ENCODE results near the gene RNU11.
"Not testable (repeated sequence)": the region's sequence is repeated elsewhere in the genome, so short reads cannot be mapped to it uniquely, and the experiment has no call there.

RNU11 gene

DNA sequence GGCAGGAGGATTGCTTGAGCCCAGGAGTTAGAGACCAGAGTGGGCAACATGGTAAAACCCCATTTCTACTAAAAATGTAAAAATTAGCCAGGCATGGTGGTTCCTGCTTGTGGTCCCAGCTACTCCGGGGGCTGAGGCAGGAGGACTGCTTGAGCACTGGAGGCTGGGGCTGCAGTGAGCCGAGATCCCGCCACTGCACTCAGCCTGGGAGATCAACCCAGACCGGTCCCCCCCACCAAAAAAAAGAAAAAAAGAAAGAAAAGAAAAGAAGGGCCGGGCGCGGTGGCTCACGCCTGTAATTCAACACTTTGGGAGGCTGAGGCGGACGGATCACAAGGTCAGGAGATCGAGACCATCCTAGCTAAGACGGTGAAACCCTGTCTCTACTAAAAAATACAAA lies 18.4 kb downstream of the RNU11 start:
- DNase-seq, result no peak

DNA sequence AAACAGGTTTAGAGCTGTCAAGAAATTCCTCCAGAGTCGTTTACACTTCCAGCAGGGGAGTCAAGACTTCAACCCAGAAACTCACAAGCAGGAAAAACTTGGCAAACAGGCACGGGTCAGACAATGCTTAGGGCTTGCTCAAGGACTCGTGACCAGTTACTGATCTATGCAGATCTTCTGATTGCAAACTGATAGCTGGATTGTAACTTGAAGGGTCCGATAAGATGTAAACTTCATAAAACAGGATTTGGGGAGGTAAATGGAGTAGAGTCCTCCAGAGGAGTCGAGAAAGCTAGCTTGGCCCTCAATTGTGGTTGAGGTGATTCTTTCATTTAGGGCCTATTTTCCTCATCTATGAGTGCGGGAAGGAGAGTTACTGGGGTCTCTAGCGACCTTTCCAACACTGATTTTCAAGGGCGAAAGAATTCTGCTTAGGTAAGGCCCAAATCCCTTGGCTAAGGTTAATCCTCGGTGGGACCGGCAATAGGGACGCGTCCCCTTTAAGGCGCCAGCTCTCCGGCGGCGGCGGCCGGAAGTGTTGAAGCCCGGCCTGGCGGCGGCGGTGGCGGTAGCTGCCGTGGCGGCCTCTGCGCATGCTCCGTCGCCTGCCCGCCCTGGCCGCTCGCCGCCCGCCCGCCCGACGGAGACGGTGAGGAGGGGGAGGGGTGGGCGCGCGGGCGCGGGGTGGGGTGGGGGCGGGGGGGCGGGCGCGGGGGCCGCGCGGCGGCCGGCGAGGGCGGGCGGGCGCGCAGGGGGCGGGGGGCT lies 20.0 kb downstream of the RNU11 start, which contains the start of gene GMEB1:
GMEB1 (plus strand) TSS at position 594 of the 765 bp plus-strand sequence. CDS start 14,829 bp downstream, outside the sequence.
- peak; percentile 57 for DNase-seq

DNA sequence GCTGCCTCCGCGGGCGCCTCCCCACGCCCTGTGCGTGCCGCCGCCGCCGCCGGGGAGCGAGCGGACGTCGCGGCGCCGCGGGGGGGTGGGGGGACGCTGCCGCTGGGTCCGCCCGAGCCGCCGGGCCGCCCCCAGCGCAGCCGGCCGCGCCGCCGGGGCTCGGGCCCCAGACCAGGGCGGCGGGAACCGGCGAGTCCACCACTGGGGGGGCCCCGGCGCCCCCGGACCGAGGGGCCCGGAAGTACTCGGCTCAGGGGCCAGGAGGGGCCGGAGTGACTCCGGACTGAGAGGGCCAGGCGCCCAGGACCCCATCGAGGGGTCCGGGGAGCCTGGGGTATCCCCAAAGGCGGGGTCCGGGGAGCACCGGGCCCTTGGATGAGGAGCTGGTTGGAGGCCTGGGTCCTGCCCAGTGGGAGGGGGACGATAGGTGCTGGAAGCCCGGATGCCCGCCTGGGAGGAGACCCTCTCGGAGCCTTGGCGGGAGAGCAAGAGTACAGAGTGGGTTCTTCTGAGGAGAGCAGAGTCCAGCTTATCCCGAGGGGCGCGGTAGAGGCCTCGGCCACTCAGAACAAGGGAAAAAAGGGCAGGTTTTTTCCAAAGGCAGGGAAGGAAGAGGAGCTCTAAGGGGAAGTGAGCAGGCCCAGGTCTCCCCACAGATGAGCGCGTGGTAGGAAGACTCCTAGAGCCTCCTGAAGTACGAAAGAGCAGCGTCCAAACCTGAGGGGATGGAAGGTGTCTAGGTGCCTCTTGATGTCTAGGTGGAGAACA lies 20.7 kb downstream of the RNU11 start:
- peak; percentile 56 for DNase-seq

DNA sequence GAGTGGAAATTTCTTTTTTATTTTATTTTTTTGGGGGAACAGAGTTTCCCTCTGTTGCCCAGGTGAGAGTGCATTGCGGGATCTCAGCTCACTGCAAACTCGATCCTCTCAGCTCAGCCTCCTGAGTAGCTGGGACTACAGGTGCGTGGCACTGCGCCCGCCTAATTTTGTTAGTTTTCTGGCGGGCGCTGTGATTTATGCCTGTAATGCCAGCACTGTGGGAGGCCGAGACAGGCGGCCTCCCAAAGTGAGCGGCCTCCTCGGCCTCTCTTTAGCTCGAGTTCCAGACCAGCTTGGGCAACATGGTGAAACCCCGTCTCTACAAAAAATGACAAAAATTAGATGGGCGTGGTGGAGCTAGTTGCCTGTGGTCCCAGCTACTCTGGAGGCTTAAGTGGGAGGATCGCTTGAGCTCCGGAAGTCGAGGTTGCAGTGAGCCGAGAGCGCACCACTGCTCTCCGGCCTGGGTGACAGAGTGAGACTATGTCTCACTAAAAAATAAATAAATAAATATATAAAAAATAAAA lies 22.9 kb downstream of the RNU11 start:
- no peak for DNase-seq

DNA sequence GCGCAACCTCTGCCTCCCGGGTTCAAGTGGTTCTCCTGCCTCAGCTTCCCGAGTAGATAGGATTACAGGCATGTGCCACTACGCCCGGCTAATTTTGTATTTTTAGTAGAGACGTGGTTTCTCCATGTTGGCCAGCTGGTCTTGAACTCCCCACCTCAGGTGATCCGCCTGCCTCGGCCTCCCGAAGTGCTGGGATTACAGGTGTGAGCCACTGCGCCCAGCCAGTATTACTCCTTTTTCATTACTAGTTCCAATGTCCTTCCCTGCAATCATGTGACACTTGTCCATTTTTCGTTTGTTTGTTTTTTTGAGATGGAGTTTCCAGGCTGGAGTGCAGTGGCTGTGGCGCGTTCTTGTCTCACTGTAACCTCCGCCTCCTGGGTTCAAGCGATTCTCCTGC lies 24.6 kb downstream of the RNU11 start:
- DNase-seq, result not testable (repeated sequence)

DNA sequence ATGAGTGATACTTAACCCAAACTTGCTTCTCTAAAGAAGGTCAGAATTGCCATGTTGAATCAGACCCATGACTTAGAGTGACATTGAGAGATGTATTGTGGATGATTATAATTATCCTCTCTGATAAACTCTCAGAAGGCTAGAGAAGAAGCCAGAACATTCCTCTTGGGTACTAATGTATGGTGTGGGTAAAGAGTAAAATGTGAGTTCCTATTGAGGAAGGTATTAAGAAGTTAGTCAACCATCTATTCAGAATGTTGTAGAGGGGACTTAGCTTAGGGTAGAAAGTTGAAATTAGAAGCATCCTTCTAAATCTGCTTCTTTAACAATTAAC lies 27.5 kb downstream of the RNU11 start:
- DNase-seq, result no peak

DNA sequence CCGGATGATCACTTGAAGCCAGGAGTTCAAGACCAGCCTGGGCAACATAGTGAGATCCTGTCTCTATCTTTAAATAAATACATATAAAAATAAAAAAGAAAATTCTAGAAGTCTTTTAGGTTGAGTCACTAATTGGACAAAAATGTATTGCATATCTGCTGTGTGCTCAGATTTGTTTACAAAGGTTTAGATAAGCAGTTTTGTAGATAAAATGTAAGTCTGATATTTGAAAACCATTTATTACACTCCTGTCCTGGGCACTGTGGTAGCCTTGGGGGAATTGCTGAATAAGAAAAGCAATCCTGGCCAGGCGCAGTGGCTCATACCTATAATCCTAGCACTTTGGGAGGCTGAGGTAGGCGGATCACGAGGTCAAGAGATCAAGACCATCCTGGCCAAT lies 31.8 kb downstream of the RNU11 start:
- DNase-seq, result no peak

DNA sequence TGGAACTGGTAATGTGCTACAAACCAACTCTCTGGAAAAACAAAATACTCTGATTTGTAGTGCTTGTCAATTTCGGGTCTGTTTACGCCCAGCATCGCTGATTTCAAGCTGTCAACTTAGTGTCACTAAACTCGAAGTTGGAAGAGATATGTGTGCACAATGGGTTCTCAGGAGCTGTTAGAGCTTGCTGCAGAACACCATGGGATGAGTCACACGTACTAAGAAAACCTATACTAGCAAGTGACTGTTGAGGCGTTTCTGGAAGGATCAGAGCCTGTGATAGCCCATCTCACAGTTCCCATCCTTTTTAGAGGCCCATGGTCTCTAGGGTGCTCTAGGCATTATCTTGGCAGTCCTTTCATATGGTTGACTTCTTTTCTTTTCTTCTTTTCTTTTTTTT lies 34.4 kb downstream of the RNU11 start:
- DNase-seq, result no peak

DNA sequence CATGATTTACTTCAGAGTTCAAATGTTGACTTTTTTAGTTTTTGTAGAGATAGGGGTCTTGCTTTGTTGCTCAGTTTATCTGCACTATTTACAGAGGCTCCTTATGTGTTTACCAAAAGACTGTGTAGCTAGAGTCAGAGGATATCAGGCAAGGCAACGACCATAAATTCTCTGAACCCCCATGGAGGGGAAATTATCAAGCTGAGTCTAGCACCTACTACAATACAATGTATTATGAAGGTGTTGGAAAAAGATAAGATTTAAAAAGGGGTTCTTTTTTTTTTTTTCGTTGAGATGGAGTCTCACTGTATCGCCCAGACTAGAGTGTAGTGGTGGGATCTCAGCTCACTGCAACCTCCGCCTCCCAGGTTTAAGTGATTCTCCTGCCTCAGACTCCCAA lies 36.5 kb downstream of the RNU11 start:
- no peak for DNase-seq

DNA sequence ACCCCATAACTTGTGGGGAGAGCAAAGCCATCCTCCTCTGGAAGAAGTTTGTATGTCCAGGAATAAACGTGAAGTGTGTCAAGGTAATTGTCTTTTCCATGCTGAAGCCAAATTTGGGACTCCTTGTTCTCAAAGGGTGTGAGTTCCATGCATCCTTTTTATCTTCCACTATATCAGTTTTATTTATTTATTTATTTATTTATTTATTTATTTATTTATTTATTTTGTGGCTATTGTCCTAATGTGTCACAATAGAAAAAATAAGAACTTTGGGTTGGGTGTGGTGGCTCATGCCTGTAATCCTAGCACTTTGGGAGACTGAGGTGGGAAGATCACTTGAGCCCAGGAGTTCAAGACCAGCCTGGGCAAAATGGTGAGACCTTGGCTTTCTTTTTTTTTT lies 43.2 kb downstream of the RNU11 start:
- not testable (repeated sequence) for DNase-seq

Measured in NCI-H774 (cell line).